GM12892 (cell line): Measurements from ENCODE around the gene MUC2.
A peak's percentile ranks its signal among the peaks of the same experiment; 100 is the strongest.

Experiments used
- DNase-seq: peaks from one replicate; pipeline ENCODE4 v3.0.0; 2011; ENCODE audit not compliant: insufficient read length
- FAIRE-seq: peaks from 2 replicates; lab custom pipeline; 2011; peaks lifted over from hg19 to GRCh38; lab: Jason Lieb, UNC
- POLR2A ChIP-seq: IDR thresholded peaks from 2 replicates; pipeline ENCODE4 v1.6.1; 2011; ENCODE audit warnings: low read depth, low read length, control low read depth
- POLR2AphosphoS5 ChIP-seq: IDR thresholded peaks from 2 replicates; pipeline ENCODE4 v1.6.1; 2011; ENCODE audit warnings: low read depth, low read length, control low read depth
- TAF1 ChIP-seq: IDR thresholded peaks from 2 replicates; pipeline ENCODE4 v1.6.1; 2011; ENCODE audit warnings: low read depth, mild to moderate bottlenecking, control low read depth, low read length, borderline replicate concordance

The MUC2 gene

DNA sequence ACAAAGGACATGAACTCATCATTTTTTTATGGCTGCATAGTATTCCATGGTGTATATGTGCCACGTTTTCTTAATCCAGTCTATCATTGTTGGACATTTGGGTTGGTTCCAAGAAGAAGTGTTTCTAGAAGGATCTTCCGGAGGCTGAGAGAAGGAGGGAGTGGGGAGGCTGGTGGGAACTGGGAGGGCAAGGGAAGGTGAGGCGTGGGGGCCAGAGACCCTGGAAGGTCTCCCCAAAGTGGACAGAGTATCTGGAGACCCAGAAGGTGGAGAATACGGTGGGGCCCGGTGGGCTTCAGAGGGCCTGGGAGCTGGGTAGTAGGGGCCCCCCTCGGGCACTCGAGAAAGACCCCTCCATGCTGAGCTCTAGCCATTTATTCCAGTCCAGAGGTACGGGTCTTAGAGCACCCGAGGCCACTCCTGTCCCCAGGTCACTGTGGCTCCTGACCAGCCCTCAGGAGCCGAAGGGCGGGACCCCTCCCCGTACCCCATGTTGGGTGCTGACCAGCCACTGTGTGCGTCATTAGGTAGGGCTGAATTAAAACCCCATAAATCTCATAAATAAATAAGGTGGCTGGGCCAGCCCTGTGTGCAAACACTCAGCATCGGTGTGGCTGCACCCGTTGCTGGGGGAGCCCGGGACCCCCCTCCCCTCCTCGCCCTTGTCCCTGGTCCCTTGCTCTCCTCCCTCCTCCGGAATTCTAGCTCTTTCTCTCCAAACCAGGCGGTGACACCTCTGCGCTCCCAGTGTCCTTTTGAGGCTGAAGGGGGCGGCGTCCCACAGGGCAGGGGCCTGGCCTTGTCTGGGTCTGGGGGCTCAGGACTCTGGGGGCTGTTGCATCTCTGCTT is 44.3 kb downstream of the MUC2 start:
- TF ChIP-seq POLR2AphosphoS5 (no peak), TAF1 (no peak), POLR2A (no peak)

GRCh38 chr11:1119604-1120146 is 45.0 kb downstream of the MUC2 start:
- no peak for FAIRE-seq

More for the DNA sequence above, 44.3 kb downstream of the MUC2 start:
- no peak for DNase-seq
- no peak for FAIRE-seq

DNA sequence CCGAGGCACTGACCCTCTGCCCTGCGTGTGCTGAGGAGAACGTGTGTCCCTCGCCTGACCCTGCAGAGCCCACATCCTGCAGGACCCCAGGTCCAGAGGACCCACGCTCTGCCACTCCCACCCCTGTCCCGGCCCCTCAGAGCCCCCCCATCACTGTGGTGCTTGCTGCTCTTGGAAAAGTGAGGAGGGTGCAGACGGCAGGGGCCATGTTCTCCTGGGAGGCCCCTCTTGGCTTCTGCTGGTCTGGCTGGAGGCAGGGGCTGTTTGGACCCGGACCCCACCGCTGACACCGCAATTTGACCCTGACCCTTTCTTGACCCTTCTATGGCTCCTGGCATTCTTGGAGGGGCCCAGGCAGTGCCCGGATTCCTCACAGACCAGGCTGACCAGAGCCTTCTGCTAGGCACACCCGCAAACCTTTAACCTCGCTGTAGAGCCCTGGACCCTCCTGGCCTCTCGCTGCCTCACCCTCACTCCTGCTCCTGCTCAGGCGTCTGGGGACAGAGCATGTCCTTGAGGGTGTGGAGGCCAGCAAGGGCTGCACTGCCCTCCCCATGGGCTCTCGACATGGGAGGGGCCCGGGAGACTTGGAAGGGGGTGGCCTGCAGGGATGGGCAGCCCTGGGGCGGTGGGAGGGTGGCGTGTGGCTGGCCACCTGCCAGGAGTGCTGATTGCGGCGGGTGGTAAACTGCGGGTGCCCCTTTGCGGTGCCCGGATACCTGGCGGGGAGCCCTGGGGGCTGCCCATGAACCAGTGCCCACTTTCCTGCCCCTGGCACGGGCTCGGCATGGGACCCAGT is 46.1 kb downstream of the MUC2 start:
- no peak for FAIRE-seq
- peak; percentile 16 for DNase-seq
- TF ChIP-seq TAF1 (no peak), POLR2AphosphoS5 (no peak), POLR2A (no peak)

More at GRCh38 chr11:1119604-1120146, 45.0 kb downstream of the MUC2 start:
- DNase-seq = peak; percentile 12
- no peak for TF ChIP-seq TAF1
- no peak for TF ChIP-seq POLR2A
- TF ChIP-seq POLR2AphosphoS5 = no peak

DNA sequence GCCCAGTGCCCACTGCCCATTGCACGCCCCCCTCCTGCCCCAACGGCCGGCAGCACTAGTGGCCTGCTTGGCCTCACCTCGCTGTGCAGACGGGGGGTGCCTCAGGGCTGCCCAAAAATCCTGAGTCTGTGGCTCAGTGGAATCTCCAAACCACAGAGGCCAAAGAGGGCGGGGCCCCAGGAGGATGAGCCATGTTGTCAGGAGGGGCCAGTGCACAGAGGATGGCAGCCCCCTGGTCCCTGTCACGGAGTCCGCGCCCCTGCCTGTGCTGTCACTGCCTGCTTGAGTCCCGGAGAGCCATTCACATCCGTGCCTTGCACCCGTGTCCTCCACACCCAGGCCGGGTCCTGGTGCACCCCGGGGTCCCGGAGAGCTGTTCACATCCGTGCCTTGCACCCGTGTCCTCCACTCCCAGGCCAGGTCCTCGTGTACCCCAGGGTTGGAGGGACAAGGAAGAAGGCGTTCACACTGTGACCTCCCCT is 46.7 kb downstream of the MUC2 start:
- DNase-seq (peak; percentile 13), FAIRE-seq (no peak)
- TF ChIP-seq POLR2A (no peak), POLR2AphosphoS5 (no peak), TAF1 (no peak)

- FAIRE-seq (no peak), DNase-seq (peak; percentile 32)
- no peak for TF ChIP-seq POLR2A
- no peak for TF ChIP-seq TAF1
- TF ChIP-seq POLR2AphosphoS5 = no peak
These were observed 47.4 kb downstream of the MUC2 start for GRCh38 chr11:1121813-1122663.

GRCh38 chr11:1122664-1123002 is 48.0 kb downstream of the MUC2 start:
- TF ChIP-seq POLR2A (no peak), POLR2AphosphoS5 (no peak), TAF1 (no peak)
- DNase-seq = no peak
- FAIRE-seq = no peak

- DNase-seq = peak; percentile 14
- no peak for FAIRE-seq
- TF ChIP-seq TAF1 (no peak), POLR2AphosphoS5 (no peak)
These were observed 49.3 kb downstream of the MUC2 start for GRCh38 chr11:1123970-1124369.
